HG02938 (cell line): ENCODE measurements around the gene PIGM.
A peak's percentile ranks its signal among the peaks of the same experiment; 100 is the strongest.

Source experiments
- ATAC-seq: cut with Tn5 transposase; IDR thresholded peaks from one replicate; pipeline ENCODE4 v1.9.1; 2021; ENCODE audit warnings: mild to moderate bottlenecking, moderate library complexity; ENCODE audit not compliant: unreplicated experiment

Gene PIGM

GRCh38 chr1:160022330-160023310, 9.2 kb downstream of the PIGM start:
- ATAC-seq = no peak

GRCh38 chr1:160021376-160022074, 10.3 kb downstream of the PIGM start:
- ATAC-seq = no peak

GRCh38 chr1:160020196-160020595, 11.6 kb downstream of the PIGM start:
- ATAC-seq = no peak

- no peak for ATAC-seq
Observed at GRCh38 chr1:160018900-160019299, 12.9 kb downstream of the PIGM start.

GRCh38 chr1:160018347-160018746, 13.4 kb downstream of the PIGM start:
- no peak for ATAC-seq

- ATAC-seq = no peak
Observed at GRCh38 chr1:160017592-160017991, 14.2 kb downstream of the PIGM start.

GRCh38 chr1:160011781-160012180, 20.0 kb downstream of the PIGM start:
- no peak for ATAC-seq

- no peak for ATAC-seq
Observed at GRCh38 chr1:160009801-160010200, 22.0 kb downstream of the PIGM start.

GRCh38 chr1:160009081-160009480, 22.7 kb downstream of the PIGM start:
- ATAC-seq = no peak

- no peak for ATAC-seq
Observed at GRCh38 chr1:160007577-160008200, 24.1 kb downstream of the PIGM start.

GRCh38 chr1:160006312-160006940, 25.4 kb downstream of the PIGM start:
- ATAC-seq = peak; percentile 75

- ATAC-seq = no peak
Observed at GRCh38 chr1:160005070-160005469, 26.7 kb downstream of the PIGM start.

GRCh38 chr1:160004425-160004824, 27.4 kb downstream of the PIGM start:
- no peak for ATAC-seq

GRCh38 chr1:160004001-160004400, 27.8 kb downstream of the PIGM start:
- no peak for ATAC-seq

- no peak for ATAC-seq
Observed at GRCh38 chr1:160001440-160001839, 30.4 kb downstream of the PIGM start.

- no peak for ATAC-seq
Observed at GRCh38 chr1:159999204-159999603, 32.6 kb downstream of the PIGM start.

GRCh38 chr1:159996653-159997052, 35.1 kb downstream of the PIGM start:
- ATAC-seq = no peak

- ATAC-seq = no peak
Observed at GRCh38 chr1:159994896-159995295, 36.9 kb downstream of the PIGM start.

- ATAC-seq = no peak
Observed at GRCh38 chr1:159993911-159994310, 37.9 kb downstream of the PIGM start.

GRCh38 chr1:159992161-159992560, 39.6 kb downstream of the PIGM start:
- ATAC-seq = no peak

- no peak for ATAC-seq
Observed at GRCh38 chr1:159991513-159991912, 40.3 kb downstream of the PIGM start.
